ENCODE results near the gene PIGZ.

Gene PIGZ
- total RNA-seq, result 0 to 0.34 reads per million in 2 donors

- DNase-seq, result peak in 3 of 5 experiments; percentile 4 to 69 (median 14)
Observed at GRCh38 chr3:196968233-196969133, at the start of gene PIGZ. Gene PIGZ, minus strand, starts transcription at chr3:196968833. Its CDS starts 16,802 bp downstream, at chr3:196952031.

GRCh38 chr3:197017003-197017402 is 48.4 kb upstream of the PIGZ start:
- no peak for DNase-seq

- DNase-seq, result no peak
Observed at GRCh38 chr3:197015790-197016736, 47.4 kb upstream of the PIGZ start.

- DNase-seq, result no peak
Observed at GRCh38 chr3:197014942-197015575, 46.4 kb upstream of the PIGZ start.

GRCh38 chr3:197014024-197014423 is 45.4 kb upstream of the PIGZ start:
- DNase-seq, result no peak

- no peak for DNase-seq
Observed at GRCh38 chr3:197012540-197012883, 43.9 kb upstream of the PIGZ start.

GRCh38 chr3:197011780-197012539 is 43.3 kb upstream of the PIGZ start:
- no peak for DNase-seq

GRCh38 chr3:197010556-197011351 is 42.1 kb upstream of the PIGZ start:
- DNase-seq, result no peak

GRCh38 chr3:197009532-197010019 is 40.9 kb upstream of the PIGZ start:
- no peak for DNase-seq

GRCh38 chr3:197008436-197009209 is 40.0 kb upstream of the PIGZ start:
- DNase-seq, result no peak

- no peak for DNase-seq
Observed at GRCh38 chr3:197007953-197008352, 39.3 kb upstream of the PIGZ start.

GRCh38 chr3:197007296-197007940 is 38.8 kb upstream of the PIGZ start:
- DNase-seq, result no peak

GRCh38 chr3:197006860-197007259 is 38.2 kb upstream of the PIGZ start:
- no peak for DNase-seq

- DNase-seq, result no peak
Observed at GRCh38 chr3:197006446-197006845, 37.8 kb upstream of the PIGZ start.

- peak in 1 of 5 experiments; percentile 41 for DNase-seq
Observed at GRCh38 chr3:197003461-197004385, 35.1 kb upstream of the PIGZ start.

- DNase-seq, result peak; percentile 67 to 81 (median 76)
Observed at GRCh38 chr3:197002701-197003454, 34.2 kb upstream of the PIGZ start.

GRCh38 chr3:197001972-197002700 is 33.5 kb upstream of the PIGZ start:
- DNase-seq, result no peak

Data from T-helper 2 cell (primary cell).